Mesendoderm (in vitro differentiated cells): ENCODE data around the gene TBC1D7.

Experiments
- DNase-seq: peaks from one replicate; pipeline ENCODE4 v3.0.0; 2013
- H2AK5ac ChIP-seq: 2 replicates; pipeline ENCODE4 v1.6.1; 2013; ENCODE audit warnings: low read length, inconsistent platforms
- H2BK120ac ChIP-seq: 2 replicates; pipeline ENCODE4 v1.6.1; 2013; ENCODE audit warnings: low read depth, mild to moderate bottlenecking, low read length, moderate library complexity, mixed read lengths
- H2BK15ac ChIP-seq: replicated peaks from 2 replicates; pipeline ENCODE4 v1.6.1; 2013; ENCODE audit warnings: low read depth, mild to moderate bottlenecking, moderate library complexity
- H2BK5ac ChIP-seq: 2 replicates; pipeline ENCODE4 v1.6.1; 2013; ENCODE audit warnings: low read length, inconsistent platforms
- H3K18ac ChIP-seq: 2 replicates; pipeline ENCODE4 v1.6.1; 2013; ENCODE audit warnings: mild to moderate bottlenecking, low read length, mixed read lengths
- H3K23ac ChIP-seq: one replicate; pipeline ENCODE4 v1.6.1; 2013; ENCODE audit warnings: low read length
- H3K27ac ChIP-seq: 2 replicates; pipeline ENCODE4 v1.5.1; 2013; ENCODE audit warnings: low read depth, mild to moderate bottlenecking, inconsistent platforms, low read length, moderate library complexity
- H3K27me3 ChIP-seq: 2 replicates; pipeline ENCODE4 v1.6.1; 2013; ENCODE audit warnings: low read length, control low read depth, mild to moderate bottlenecking, inconsistent platforms; ENCODE audit not compliant: insufficient read depth, poor library complexity
- H3K36me3 ChIP-seq: 2 replicates; pipeline ENCODE4 v1.6.1; 2013; ENCODE audit warnings: low read length, inconsistent platforms; ENCODE audit not compliant: control insufficient read depth, insufficient read depth
- H3K4ac ChIP-seq: one replicate; pipeline ENCODE4 v1.6.1; 2013; ENCODE audit warnings: low read depth, mild to moderate bottlenecking, low read length, moderate library complexity
- H3K4me1 ChIP-seq: 2 replicates; pipeline ENCODE4 v1.6.1; 2013; ENCODE audit warnings: low read depth, low read length, inconsistent platforms; ENCODE audit not compliant: control insufficient read depth
- H3K4me2 ChIP-seq: 2 replicates; pipeline ENCODE4 v1.6.1; 2013; ENCODE audit warnings: low read length
- H3K4me3 ChIP-seq: 2 replicates; pipeline ENCODE4 v1.5.1; 2013; ENCODE audit warnings: mild to moderate bottlenecking, low read length
- H3K56ac ChIP-seq: one replicate; pipeline ENCODE4 v1.6.1; 2013; ENCODE audit warnings: low read length
- H3K79me1 ChIP-seq: 2 replicates; pipeline ENCODE4 v1.6.1; 2013; ENCODE audit warnings: low read length, inconsistent platforms
- H3K79me2 ChIP-seq: 2 replicates; pipeline ENCODE4 v1.6.1; 2013; ENCODE audit warnings: mild to moderate bottlenecking, low read length; ENCODE audit not compliant: control insufficient read depth, insufficient read depth
- H3K9ac ChIP-seq: 2 replicates; pipeline ENCODE4 v1.6.1; 2013; ENCODE audit warnings: low read length, inconsistent platforms
- H4K5ac ChIP-seq: one replicate; pipeline ENCODE4 v1.6.1; 2013; ENCODE audit warnings: low read length
- H4K8ac ChIP-seq: one replicate; pipeline ENCODE4 v1.6.1; 2013; ENCODE audit warnings: low read depth, mild to moderate bottlenecking, control low read depth, low read length, moderate library complexity
- WGBS: extraction: QIAGEN DNeasy Blood & Tissue Kit; methylation state at CpG from one replicate; pipeline ENCODE4 v1.1.7; 2013; ENCODE audit warnings: low lambda C conversion rate, missing lambda C conversion rate; ENCODE audit not compliant: insufficient coverage; ENCODE audit errors: extremely low coverage; 5-methylcytosine and 5-hydroxymethylcytosine counted together

TBC1D7 gene

DNA sequence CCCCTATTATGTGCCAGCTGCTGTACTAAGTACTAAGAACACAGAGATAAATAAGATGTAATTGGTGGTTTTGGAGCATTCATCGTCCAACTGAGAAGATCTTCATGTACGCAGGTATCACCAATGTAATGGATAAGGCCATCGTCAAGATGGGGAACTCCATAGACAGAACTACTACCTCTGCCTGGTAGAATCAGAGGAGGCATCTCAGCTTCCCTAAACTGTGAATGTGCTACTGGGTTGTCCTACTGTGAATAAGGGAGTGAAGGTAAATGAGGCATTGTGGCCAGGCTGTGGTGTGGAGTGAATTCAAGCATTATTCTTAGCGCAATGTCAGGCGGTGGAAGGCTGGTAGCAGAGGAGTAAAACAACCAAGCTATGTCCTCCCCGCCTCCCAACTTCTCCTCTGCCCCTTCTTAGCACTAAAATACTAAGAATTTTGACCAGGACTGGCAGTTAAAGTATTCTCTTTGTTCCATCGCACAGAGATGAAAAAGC is 68.2 kb downstream of the TBC1D7 start:
- Histone ChIP-seq H3K4ac (no peak overlapping the region), H3K4me3 (no peak overlapping the region)
- WGBS, result no CpG with 5 or more reads among the region's 7 CpGs

DNA sequence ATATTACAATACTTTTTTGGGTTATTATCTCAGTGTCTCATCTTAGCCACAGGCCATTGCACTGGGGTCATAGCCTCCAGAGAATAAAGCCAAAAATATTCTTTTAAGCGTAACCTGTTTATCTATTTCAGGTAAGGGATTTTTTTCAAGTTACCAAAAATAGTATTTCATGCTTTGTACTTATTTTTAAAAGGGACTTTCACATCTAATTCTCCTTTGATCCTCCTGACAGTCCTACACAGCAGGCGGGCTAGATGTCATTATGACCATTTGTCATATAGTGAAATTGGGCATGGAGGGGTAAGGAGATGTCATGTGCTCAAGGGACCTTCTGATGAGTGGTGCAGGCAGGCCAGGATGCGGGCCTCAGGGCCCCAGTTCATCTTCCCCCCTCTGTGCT is 68.9 kb downstream of the TBC1D7 start:
- H3K79me2 ChIP-seq, result no peaks in the 10 kb centered on the region
- H3K4me1 ChIP-seq, result no peaks in the 10 kb centered on the region
- H3K4me3 ChIP-seq, result no peak overlapping the region
- no peak overlapping the region for H2BK5ac ChIP-seq
- no peak overlapping the region for H3K9ac ChIP-seq
- H4K5ac ChIP-seq, result no peak overlapping the region
- no peak overlapping the region for H3K23ac ChIP-seq
- no peak overlapping the region for H4K8ac ChIP-seq
- H3K4me2 ChIP-seq, result no peak overlapping the region
- DNase-seq, result no peak
- H3K27ac ChIP-seq, result no peak overlapping the region
- no peak overlapping the region for H3K56ac ChIP-seq
- no CpG with 5 or more reads among the region's 3 CpGs for WGBS
- no peaks in the 10 kb centered on the region for H3K36me3 ChIP-seq
- no peak overlapping the region for H3K18ac ChIP-seq
- H3K4ac ChIP-seq, result no peak overlapping the region
- H3K79me1 ChIP-seq, result no peaks in the 10 kb centered on the region
- H2AK5ac ChIP-seq, result no peak overlapping the region
- no peak overlapping the region for H2BK120ac ChIP-seq
- H3K27me3 ChIP-seq, result no peaks in the 10 kb centered on the region
- no peak overlapping the region for H2BK15ac ChIP-seq

More for the DNA sequence above, 68.2 kb downstream of the TBC1D7 start:
- H4K5ac ChIP-seq, result no peak overlapping the region
- DNase-seq, result no peak
- no peaks in the 10 kb centered on the region for H3K36me3 ChIP-seq
- H4K8ac ChIP-seq, result no peak overlapping the region
- no peak overlapping the region for H2AK5ac ChIP-seq
- no peak overlapping the region for H3K4me2 ChIP-seq
- no peak overlapping the region for H3K56ac ChIP-seq
- H3K9ac ChIP-seq, result no peak overlapping the region
- H2BK5ac ChIP-seq, result no peak overlapping the region
- no peak overlapping the region for H3K23ac ChIP-seq
- H3K18ac ChIP-seq, result no peak overlapping the region
- H3K27me3 ChIP-seq, result no peaks in the 10 kb centered on the region
- no peak overlapping the region for H2BK15ac ChIP-seq
- H3K27ac ChIP-seq, result no peak overlapping the region
- no peaks in the 10 kb centered on the region for H3K79me2 ChIP-seq
- no peak overlapping the region for H2BK120ac ChIP-seq
- no peaks in the 10 kb centered on the region for H3K79me1 ChIP-seq
- no peaks in the 10 kb centered on the region for H3K4me1 ChIP-seq

DNA sequence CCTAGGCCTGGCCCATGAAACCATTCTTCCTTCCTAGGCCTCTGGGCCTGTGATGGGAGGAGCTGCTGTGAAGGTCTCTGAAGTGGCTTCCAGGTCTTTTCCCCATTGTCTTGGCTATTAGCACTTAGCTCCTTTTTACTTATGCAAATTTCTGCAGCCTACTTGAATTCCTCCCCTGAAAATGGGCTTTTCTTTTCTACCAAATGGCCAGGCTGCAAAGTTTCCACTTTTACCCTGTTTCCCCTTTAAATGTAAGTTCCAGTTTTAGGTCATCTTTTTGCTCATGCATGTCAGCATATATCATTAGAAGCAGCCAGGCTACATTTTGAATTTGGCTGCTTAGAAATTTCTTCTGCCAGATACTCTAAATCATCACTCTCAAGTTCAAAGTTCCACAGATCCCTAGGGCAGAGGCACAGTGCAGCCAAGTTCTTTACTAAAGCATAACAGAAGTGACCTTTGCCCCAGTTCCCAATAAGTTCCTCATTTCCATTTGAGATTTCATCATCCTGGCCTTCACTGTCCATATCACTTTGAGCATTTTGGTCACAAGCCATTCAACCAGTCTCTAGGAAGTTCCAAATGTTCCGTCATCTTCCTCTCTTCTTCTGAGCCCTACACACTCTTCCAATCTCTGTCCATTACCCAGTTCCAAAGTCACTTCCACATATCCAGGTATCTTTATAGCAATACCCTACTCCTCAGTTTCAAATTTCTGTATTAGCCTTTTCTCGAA is 71.9 kb downstream of the TBC1D7 start:
- no peaks in the 10 kb centered on the region for H3K36me3 ChIP-seq
- no peaks in the 10 kb centered on the region for H3K4me1 ChIP-seq
- no peak overlapping the region for H3K56ac ChIP-seq
- H3K79me1 ChIP-seq, result no peaks in the 10 kb centered on the region
- H2BK15ac ChIP-seq, result no peak overlapping the region
- WGBS, result no CpG with 5 or more reads among the region's 2 CpGs
- H3K4ac ChIP-seq, result no peak overlapping the region
- H3K27me3 ChIP-seq, result no peaks in the 10 kb centered on the region
- no peak overlapping the region for H2AK5ac ChIP-seq
- no peak for DNase-seq
- H3K9ac ChIP-seq, result no peak overlapping the region
- H2BK5ac ChIP-seq, result no peak overlapping the region
- H3K18ac ChIP-seq, result no peak overlapping the region
- no peak overlapping the region for H3K27ac ChIP-seq
- no peak overlapping the region for H3K23ac ChIP-seq
- no peak overlapping the region for H4K8ac ChIP-seq
- no peak overlapping the region for H4K5ac ChIP-seq
- H2BK120ac ChIP-seq, result no peak overlapping the region
- no peak overlapping the region for H3K4me3 ChIP-seq
- no peak overlapping the region for H3K4me2 ChIP-seq
- H3K79me2 ChIP-seq, result no peaks in the 10 kb centered on the region
